Putamen (tissue), 1 donor: Measurements from ENCODE around the gene CYREN.
"Not testable (repeated sequence)": the region's sequence is repeated elsewhere in the genome, so short reads cannot be mapped to it uniquely, and the experiment has no call there.

ENCODE experiments used
- DNase-seq: peaks from one replicate; pipeline ENCODE4 v3.0.0-alpha.2; 2016; ENCODE audit warnings: low spot score

Gene CYREN

DNA sequence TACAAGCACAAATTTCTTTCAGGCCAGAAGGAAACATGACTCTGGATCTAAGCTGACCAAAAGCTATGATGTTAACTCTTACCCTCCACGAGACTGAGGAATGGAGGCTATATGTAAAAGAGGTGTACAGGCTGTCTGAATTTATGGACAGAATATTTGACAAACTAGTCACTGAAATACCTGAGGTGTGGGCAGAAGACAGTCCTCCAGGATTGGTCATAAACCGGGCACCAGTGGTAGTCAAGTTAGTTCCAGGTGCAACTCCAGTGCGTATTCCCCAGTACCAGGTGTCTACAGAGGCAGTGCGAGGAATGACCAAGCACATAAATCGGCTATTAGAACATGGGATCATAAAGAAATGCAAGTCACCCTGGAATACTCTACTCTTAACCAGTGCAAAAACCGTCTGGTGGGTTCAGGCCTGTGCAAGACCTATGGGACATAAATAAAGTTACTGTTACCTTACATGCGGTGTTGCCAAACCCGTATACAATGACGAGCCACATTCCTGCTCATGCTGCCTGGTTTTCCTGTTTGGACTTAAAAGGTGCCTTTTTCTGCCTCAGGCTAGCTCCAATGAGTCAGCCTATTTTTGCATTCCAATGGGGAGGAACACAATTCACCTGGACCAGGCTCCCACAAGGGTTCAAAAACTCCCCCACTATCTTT, 6.7 kb upstream of the CYREN start:
- DNase-seq, result no peak

DNA sequence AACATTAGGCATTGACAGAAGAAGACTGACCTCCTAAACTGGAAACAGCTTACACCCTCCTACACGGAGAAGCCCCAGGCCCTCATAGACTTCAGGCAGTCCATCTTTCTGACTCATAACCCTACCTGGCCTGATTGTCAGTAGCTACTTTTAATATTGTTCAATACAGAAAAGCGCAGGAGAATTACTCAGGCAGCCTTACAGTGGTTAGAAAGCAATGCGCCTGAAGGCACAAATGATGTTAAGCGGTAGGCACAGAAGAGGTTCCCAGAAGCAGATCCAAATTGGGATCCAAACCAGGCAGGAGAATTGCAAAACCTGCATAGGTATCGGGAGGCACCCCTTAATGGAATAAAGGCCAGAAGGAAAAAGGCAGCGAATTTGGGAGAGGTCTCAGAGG, 5.4 kb upstream of the CYREN start:
- DNase-seq, result no peak

DNA sequence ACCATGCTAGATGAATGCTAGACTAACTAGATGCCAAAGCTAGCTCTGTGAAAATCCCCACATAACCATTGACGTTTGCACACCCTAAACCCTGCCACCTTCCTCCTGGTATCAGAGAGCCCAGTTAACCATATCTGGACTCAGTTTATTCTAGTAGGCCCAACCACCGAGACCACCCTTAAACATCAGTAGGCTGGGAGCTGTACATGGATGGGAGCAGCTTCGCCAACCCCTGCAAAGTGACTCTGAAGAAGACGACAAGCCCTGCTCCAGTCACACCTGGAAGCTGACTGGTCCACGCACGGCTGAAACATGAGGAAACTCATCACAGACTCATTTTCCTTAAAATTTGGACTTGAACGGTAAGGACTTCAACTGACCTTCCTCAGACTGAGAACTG, 4.4 kb upstream of the CYREN start:
- DNase-seq, result no peak

DNA sequence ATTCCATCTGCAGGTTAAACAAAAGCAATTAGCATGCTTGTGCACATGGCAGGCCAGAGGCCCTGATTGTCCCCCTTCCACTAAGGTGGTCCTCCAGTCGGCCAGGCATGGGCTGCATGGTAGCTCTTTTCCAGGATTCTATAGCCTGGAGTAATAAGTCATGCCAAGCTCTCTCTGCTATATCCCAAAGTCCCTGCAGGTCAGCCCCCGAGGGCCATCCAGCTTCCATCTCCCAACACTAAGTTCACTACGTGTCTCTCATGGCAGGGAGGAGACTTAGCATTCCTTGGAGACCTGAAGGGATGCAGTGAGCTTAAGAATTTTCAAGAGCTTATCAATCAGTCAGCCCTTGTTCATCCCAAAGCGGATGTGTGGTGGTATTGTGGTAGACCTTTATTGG, 3.4 kb upstream of the CYREN start:
- DNase-seq, result not testable (repeated sequence)

DNA sequence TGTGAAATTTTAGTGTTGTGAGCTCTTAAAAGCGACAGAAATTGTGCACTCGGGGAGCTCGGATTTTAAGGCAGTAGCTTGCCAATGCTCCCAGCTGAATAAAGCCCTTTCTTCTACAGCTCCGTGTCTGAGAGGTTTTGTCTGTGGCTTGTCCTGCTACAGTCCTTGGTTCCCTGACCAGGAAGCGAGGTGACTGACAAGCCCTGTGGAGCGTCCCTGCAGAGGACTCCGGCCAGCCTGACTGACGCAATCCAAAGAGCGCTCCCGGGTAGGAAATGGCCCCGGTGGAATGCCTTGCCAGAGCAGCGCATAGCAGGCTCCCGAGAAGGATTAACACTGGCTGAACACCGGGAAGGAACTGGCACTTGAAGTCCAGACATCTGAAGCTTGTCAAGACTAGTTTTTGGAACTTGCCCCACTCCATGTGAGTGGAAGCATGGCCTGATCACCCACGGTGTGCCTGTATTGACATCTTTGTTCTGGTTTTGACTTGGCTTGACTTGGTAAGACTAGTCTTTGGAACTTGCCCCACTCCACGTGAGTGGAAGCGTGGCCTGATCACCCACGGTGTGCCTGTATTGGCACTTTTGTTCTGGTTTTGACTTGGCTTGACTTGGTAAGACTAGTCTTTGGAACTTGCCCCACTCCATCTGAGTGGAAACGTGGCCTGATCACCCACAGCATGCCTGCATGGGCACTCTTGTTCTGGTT, 1.2 kb upstream of the CYREN start:
- DNase-seq, result peak; percentile 66

DNA sequence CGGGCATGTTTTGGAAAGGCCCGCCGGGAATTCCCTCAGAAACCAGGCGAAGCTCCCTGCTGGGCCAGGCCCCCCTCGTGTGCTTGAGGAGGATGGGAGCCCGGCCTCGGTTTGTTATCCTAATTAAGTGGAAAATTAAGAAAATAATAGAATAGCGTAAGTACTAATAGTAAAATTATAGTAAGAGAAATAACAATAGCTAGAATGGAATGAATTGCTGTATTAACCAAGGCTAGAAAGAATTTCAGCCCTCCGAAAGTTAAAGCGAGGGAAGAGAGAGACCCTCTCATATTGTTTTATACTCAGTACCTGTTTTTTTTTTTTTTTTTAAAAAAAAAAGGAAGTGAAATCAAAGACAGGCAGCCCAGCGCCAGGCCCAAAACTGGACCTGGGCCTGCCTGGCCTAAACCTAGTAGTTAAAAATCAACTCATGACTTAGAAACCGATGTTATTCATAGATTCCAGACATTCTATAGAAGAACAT, 533 bp upstream of the CYREN start:
- not testable (repeated sequence) for DNase-seq

DNA sequence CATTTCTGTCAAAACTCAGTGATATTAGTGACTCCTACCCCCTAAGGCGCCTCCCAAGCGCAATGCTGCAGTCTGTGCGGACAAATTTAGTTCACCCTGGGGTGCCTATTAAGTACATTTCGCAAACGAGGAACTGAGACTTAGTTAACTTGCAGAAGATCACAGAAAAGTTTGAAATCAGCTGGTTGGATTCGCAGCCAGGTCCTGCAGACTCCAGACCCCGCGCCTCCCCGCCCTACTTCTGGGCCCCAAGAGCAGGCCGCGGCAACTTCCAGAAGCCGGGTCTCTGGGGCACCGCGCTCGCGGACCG, 588 bp downstream of the CYREN start:
- DNase-seq, result no peak

DNA sequence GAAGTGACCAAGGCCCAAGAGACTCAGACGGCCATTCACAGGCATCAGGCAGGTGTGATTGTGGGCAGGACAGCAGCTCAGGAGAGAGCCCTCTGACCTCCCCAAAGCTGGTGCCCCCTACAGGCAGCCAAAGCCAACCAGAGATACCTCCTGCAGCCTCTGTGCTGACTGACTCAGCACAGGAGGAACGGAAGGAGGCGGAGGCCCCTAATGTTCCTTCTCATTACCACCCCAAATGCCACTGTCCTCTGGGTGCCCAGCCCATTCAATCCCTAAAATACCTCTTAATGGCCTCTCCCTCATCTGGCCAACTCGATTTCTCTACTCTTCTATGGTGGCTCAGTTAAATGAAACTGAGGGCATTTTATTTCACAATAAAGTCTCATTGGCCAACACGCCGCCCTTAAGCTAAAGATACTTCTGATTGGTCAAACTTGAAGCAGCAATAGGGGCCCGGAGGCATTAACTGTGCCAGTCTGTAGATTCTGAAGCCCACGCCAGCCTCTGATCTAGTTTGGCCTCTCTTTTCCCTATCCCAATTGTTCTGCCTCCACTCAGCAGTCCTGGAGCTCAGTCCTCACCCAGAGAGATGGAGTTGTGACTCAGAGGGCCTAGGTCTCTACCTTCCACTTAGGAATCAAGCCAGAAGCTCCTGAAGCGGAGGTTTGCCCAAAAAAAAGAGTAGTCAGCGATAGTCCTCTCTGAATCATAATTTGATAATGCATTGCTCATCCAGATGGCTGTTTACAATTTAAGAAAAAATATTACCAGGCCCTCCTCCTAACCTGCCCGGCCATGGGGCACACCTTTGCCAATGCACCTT, 1.2 kb downstream of the CYREN start:
- DNase-seq, result no peak

DNA sequence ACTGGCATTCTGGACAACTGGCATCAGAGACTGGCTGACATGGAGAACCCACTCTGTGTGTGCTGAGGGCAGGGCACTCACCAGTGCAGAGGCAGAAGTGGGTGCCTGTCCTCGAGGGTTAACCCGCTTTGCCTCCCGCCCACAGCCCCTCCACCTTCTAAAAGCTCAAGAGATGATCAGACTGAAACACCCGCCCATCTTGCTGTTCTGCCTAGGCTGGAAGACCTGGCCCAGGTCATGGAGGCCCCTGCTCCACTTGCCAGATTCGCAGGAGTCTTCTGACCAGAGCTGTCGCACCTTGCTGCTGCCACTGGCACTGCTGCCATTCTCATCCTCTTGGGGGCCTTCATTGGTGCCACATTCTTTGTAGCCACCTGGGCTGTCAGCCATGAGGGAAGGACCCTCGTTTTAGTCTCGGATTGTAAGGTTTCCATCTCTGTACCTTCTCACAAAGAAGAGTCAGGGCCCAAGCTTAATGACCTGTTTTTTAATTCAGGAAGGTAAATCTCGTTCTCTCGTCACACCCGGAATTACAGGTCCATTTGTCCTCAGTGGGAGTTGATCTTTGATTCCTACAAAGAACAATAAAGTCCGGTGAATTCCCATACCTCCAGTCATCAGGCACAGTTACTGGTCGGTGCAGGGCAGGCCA, 1.9 kb downstream of the CYREN start:
- DNase-seq, result no peak

DNA sequence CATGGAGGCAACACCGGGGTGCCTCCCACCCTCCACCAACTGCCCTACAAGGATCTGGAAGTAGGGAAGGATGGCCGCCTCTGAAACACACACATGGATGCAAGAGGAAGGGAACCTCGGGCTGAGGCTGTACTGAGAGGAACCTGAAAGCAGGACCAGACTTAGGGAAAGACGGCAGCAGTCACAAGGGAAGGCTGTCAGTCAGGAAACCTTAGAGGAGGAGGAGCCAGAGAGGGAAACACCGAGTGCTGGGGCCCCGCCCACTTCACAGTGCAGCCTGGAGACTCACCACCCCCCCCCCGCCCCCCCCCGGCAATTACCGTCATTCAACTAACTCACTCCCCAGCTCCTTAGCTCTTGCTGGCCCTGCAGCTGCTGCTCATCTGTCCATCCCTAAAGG, 2.5 kb downstream of the CYREN start:
- no peak for DNase-seq

DNA sequence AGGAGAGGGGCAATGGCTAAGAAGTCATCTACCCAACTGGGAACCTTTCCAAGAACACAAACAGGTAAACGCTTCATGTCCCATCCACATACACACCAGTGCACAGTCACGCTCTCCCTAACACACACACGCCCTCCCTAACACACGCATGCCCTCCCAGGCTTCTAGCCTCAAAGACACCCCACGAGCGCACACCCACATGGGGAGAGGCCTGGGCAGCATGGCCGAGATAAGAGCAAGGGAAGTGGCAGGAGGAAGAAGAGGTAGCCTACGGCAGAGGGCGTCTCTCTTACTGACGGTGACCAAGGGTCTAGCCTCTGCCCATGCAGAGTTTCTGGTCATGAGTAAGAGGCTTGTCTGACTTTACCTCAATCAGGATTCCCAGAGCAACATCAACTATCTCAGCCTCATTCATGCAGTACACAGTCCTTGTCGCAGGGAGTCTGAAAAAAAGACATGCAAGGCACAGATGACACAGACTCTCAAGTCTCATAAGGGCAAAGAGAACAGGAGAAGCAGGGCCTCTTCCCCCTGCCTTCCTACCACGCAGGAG, 3.1 kb downstream of the CYREN start:
- no peak for DNase-seq

DNA sequence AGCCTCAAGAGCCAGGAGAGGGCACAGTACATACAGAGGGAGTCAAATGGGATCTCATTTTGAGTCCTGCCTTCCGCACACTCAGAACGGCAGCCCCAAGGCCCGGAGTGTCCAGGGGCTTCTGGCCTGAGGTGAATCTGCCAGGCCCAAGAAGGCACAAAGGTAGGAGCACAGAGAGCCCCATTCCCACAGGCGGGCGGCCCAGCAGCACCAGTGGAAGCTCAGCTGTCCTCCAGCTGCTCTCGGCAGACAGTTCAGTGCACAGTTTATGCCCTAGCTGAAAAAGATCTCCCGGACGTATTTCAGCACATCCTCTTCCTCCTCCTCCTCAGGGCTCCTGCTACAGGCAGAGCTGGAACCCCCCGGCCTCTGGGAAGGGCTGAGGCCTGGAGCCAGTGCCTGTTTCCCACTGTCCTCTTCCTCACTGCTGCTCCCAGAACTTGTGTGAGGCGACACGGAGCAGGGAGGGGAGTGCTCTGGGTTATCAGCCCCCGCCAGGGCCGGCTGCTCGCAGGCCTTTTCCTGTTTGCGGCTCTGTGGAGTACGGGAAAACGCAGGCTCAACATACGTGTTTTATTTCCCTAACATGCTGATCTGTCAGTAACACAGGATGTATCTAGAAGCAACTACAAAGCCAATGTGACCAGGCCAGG, 4.0 kb downstream of the CYREN start:
- no peak for DNase-seq

DNA sequence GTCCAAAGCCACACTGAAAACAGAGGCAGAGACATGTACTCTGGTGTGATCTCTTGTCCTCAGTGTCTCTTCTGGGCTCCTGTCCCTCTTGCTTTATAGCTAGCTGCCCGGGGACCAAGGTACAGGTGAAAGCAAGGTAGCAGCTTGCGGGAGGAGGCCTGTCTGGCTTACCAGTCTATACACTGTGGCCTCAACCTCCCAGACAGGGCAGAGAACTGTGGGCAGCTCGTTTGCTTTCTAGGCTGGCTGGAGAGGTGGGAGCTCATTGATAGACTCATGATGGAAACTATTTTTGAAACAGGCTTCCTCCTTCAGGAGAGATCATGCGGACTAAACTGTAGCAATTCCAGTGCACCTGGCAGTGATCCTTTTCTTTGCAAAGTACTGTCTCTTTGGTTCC, 4.6 kb downstream of the CYREN start:
- no peak for DNase-seq

DNA sequence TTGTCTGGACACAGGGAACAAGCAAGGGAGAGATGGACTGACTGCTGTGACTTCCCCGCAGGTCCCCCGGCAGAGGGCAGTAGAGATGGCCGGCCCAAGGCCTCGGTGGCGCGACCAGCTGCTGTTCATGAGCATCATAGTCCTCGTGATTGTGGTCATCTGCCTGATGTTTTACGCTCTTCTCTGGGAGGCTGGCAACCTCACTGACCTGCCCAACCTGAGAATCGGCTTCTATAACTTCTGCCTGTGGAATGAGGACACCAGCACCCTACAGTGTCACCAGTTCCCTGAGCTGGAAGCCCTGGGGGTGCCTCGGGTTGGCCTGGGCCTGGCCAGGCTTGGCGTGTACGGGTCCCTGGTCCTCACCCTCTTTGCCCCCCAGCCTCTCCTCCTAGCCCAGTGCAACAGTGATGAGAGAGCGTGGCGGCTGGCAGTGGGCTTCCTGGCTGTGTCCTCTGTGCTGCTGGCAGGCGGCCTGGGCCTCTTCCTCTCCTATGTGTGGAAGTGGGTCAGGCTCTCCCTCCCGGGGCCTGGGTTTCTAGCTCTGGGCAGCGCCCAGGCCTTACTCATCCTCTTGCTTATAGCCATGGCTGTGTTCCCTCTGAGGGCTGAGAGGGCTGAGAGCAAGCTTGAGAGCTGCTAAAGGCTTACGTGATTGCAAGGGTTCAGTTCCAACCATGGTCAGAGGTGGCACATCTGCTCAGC, 6.0 kb downstream of the CYREN start:
- no peak for DNase-seq

DNA sequence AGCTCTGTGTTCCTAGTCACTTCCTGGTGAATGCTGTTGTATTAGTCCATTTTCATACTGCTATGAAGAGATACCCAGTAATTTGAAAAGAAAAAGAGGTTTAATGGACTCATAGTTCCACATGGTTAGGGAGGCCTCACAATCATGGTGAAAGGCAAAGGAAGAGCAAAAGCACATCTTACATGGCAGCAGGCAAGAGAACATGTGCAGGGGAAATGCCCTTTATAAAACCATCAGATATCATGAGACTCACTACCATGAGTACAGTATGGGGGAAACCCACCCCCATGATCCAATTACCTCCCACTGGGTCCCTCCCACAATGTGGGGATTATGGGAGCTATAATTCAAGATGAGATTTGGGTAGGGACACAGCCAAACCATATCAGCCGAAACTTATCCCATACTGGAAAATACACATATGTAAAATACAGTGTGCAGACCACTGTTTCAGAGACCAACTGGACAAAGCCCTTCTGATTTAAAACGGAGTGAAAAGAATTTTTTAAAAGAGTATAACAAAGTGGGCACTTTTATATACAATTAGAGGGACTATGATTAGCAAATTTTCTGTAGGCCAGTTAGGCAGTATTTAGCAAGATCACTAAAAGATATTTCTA, 8.0 kb downstream of the CYREN start:
- DNase-seq, result no peak

DNA sequence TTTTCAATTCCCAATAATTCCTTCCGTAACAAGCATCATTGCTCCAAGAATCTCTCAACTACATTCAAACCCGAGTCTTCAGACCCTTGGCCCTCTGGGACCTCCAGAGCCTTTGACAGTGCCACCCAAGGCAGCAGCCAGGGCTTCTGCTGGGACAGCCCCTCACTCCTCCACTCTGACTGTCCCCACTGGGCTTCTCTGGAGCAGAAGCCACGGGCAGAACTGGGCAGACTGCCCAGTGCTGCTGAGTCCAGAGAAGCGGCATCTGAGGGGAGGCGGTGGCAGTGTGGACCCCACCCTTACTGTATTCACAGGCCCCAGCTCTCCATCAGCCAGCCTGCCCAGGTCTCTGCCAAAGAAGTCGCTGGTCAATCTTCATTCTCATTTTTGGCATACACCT, 8.8 kb downstream of the CYREN start:
- DNase-seq, result no peak

DNA sequence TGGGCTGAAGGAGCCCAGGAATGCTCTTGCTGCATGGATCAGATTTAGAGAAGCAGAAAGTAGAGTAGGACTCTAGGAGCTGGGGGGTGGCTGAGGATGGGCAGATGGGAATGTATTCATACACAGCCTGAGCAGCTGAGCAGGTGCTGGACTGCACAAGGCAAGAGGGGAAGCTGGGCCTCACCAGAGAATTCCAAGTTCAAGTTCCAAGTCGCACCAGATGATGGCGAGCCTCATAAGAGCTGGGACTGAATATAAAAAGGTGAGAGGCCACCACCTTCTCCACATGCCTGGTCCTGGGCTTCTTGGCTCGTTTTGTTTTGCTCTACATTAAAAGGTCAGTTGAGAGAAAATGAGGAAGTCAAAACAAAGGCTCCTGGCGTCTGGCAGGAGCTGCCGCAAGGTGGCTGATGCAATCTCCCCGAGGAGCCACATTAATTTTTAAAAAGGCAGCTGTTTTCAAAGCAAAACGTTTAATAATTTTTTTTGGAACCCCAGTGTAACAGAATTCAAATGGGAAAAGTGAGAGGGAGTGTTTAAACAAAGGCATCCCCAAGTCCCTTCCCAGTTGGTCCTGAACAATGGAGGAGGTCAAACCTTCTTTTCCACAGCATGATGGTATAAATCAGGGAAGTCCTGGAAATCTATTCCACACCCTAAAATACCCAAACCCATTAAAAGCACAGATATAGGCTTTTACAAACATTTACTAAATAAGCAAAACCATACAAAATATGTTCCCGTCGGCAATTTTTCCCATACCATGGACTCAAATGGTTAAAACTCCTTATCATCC, 9.5 kb downstream of the CYREN start:
- DNase-seq, result no peak

DNA sequence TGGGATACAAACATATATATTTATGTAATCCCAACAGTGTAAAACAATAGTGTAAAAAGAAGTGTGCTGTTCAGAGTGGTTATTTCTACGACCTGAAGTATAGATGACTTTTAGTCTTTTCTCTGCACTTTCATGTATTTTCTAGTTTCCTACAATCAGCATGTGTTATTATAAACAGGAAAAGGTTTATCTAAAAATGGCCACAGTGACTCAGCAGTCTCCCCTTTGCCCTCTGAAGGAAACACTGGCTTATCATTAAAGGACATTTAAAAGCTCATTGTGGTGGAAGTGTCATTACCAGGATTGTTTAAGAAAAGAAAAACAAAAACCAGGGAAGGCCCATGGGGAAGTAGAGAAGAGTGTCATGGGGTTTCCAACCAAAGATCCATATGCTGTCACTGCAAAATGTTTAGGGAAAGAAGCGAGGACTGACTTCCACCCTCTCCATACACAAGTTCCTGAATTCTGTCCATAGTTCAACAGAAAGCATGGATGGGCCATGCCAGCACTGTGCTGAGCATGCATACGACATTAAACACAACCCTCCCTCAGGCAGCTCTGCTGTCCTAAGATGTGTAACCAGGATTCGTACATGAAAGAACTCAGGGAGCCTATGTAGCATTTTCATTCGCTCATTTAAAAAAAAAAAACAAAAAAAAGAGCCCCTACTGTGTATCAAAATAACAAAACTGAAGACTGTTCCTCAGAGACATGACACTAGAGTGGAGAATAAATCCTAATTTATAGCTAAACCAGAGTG, 10.2 kb downstream of the CYREN start:
- DNase-seq, result no peak
